Neural progenitor cell (in vitro differentiated cells): Measurements from ENCODE around the gene ECPAS.

Source experiments
- CTCF ChIP-seq: fragments of 200-600 bp; sonication (generic); IDR thresholded peaks from 2 replicates; pipeline ENCODE4 v1.5.1; 2017; ENCODE audit warnings: antibody characterized with exemption, mild to moderate bottlenecking
- EZH2 ChIP-seq: fragments of 200-600 bp; sonication (generic); IDR thresholded peaks from 2 replicates; pipeline ENCODE4 v1.6.1; 2017; ENCODE audit warnings: antibody characterized with exemption, mild to moderate bottlenecking, moderate library complexity

GRCh38 chr9:111349766-111350165 is 134.4 kb downstream of the ECPAS start:
- no peak for TF ChIP-seq CTCF
- no peak for TF ChIP-seq EZH2
